ENCODE data around the gene HNRNPAB. TPM values are rescaled to one million over a fixed set of nuclear protein-coding genes. Genes with fewer than 3 reads are reported as not detected.
"Not testable (repeated sequence)": the region's sequence is repeated elsewhere in the genome, so short reads cannot be mapped to it uniquely, and the experiment has no call there.

HNRNPAB gene
- total and polyA plus RNA-seq, 2 experiments from 2014 or later = 85.2 to 175 TPM

DNA sequence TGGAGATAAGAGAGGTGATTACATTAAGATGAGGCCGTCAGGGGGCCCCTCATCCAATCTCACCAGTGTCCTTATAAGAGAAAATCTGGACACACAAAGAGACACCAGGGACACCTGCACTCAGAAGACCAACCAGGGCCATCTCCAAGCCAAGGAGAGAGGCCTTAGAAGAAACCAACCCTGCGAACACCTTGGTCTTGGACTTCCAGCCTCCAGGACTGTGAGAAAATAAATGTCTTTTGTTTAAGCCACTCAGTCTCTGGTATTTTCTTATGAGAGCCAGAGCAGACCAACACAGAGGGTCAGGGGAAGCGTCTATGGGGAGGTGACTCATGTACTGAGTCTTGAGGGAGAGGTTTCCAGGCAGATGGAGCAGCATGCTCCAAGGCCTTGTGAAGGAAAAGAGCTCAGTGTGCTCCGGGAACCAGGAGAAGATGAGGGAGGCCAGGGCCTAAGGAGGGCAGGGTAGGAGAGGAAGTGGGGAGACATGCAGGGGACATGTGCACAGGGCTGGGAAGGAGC is 22.9 kb downstream of the HNRNPAB start:
- DNase-seq (ENCODE audit: low spot score) = no peak
- Histone ChIP-seq H3K9me2 (replicated peaks; ENCODE audit: insufficient read depth) (no peaks in the 10 kb centered on the region), H4K20me1 (ENCODE audit: insufficient read depth, poor library complexity, severe bottlenecking) (peaks cover 15% of the 10 kb centered on the region), H3K9me3 (ENCODE audit: low read depth) (no peaks in the 10 kb centered on the region), H3K4me3 (no peak overlapping the region), H3K27me3 (no peaks in the 10 kb centered on the region), H3K79me2 (peaks cover 42% of the 10 kb centered on the region), H3K36me3 (replicated peaks; ENCODE audit: insufficient read depth, low read depth) (peaks cover 3% of the 10 kb centered on the region), H3K4me2 (peak overlapping the region; percentile 20), H3K4me1 (ENCODE audit: insufficient read depth) (peaks cover 26% of the 10 kb centered on the region), H3K27ac (peak overlapping the region; percentile 87), H2AFZ (no peak overlapping the region)
- TF ChIP-seq EZH2phosphoT487 (IDR thresholded peaks at IDR 0.05; ENCODE audit: low read depth, severe bottlenecking, unreplicated experiment) (no peak), EZH2 (IDR thresholded peaks at IDR 0.05; ENCODE audit: borderline replicate concordance) (no peak)
- TF ChIP-seq, protein P1, sequence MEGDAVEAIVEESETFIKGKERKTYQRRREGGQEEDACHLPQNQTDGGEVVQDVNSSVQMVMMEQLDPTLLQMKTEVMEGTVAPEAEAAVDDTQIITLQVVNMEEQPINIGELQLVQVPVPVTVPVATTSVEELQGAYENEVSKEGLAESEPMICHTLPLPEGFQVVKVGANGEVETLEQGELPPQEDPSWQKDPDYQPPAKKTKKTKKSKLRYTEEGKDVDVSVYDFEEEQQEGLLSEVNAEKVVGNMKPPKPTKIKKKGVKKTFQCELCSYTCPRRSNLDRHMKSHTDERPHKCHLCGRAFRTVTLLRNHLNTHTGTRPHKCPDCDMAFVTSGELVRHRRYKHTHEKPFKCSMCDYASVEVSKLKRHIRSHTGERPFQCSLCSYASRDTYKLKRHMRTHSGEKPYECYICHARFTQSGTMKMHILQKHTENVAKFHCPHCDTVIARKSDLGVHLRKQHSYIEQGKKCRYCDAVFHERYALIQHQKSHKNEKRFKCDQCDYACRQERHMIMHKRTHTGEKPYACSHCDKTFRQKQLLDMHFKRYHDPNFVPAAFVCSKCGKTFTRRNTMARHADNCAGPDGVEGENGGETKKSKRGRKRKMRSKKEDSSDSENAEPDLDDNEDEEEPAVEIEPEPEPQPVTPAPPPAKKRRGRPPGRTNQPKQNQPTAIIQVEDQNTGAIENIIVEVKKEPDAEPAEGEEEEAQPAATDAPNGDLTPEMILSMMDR (IDR thresholded peaks at IDR 0.05; ENCODE audit: poor library complexity) = no peak
- WGBS (ENCODE audit: low lambda C conversion rate, missing lambda C conversion rate) = 94% methylated on average over 4 of the region's 4 CpGs

- Histone ChIP-seq H3K27ac (peak overlapping the region; percentile 87), H2AFZ (no peak overlapping the region), H3K9me3 (ENCODE audit: low read depth) (no peaks in the 10 kb centered on the region), H3K4me3 (no peak overlapping the region), H3K9me2 (replicated peaks; ENCODE audit: insufficient read depth) (no peaks in the 10 kb centered on the region), H3K79me2 (peaks cover 43% of the 10 kb centered on the region), H3K27me3 (no peaks in the 10 kb centered on the region), H3K36me3 (replicated peaks; ENCODE audit: insufficient read depth, low read depth) (peaks cover 3% of the 10 kb centered on the region), H3K4me2 (no peak overlapping the region), H4K20me1 (ENCODE audit: insufficient read depth, poor library complexity, severe bottlenecking) (peaks cover 15% of the 10 kb centered on the region), H3K4me1 (ENCODE audit: insufficient read depth) (peaks cover 28% of the 10 kb centered on the region)
- 96% methylated on average over 3 of the region's 3 CpGs for WGBS (ENCODE audit: low lambda C conversion rate, missing lambda C conversion rate)
- no peak for DNase-seq (ENCODE audit: low spot score)
- TF ChIP-seq, protein P1 (IDR thresholded peaks at IDR 0.05; ENCODE audit: poor library complexity) = no peak
- TF ChIP-seq EZH2phosphoT487 (IDR thresholded peaks at IDR 0.05; ENCODE audit: low read depth, severe bottlenecking, unreplicated experiment) = no peak
- TF ChIP-seq EZH2 (IDR thresholded peaks at IDR 0.05; ENCODE audit: borderline replicate concordance) = no peak
Observed at GRCh38 chr5:178227929-178228328, 23.6 kb downstream of the HNRNPAB start.

DNA sequence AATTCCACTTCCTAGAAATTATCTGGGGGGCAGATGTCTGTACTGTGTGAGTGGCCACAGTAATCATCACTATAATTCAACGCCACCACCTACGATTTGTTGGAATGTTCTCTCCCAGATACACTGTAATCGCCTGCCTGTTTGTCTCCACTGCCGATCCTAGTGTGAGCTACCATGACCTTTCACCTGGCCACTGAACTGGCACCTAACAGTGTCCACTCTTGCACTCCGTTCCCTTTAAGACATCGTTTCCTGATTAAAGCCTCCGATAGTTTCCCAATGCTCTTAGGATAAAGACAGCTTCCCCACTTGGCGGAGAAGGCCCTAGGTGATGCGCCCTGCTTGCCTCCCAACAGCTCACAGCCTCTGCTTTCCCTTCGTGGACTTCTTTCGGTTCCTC is 24.3 kb downstream of the HNRNPAB start:
- Histone ChIP-seq H3K4me1 (ENCODE audit: insufficient read depth) (peaks cover 30% of the 10 kb centered on the region), H3K36me3 (replicated peaks; ENCODE audit: insufficient read depth, low read depth) (peaks cover 3% of the 10 kb centered on the region), H3K9me3 (ENCODE audit: low read depth) (no peaks in the 10 kb centered on the region), H4K20me1 (ENCODE audit: insufficient read depth, poor library complexity, severe bottlenecking) (peaks cover 15% of the 10 kb centered on the region), H3K4me3 (no peak overlapping the region), H2AFZ (no peak overlapping the region), H3K27me3 (no peaks in the 10 kb centered on the region), H3K79me2 (peaks cover 43% of the 10 kb centered on the region), H3K9me2 (replicated peaks; ENCODE audit: insufficient read depth) (no peaks in the 10 kb centered on the region), H3K4me2 (no peak overlapping the region), H3K27ac (peak overlapping the region; percentile 87)
- TF ChIP-seq EZH2phosphoT487 (IDR thresholded peaks at IDR 0.05; ENCODE audit: low read depth, severe bottlenecking, unreplicated experiment) (no peak), EZH2 (IDR thresholded peaks at IDR 0.05; ENCODE audit: borderline replicate concordance) (no peak)
- TF ChIP-seq, protein P1 (IDR thresholded peaks at IDR 0.05; ENCODE audit: poor library complexity) = no peak
- 97% methylated on average over 11 of the region's 11 CpGs for WGBS (ENCODE audit: low lambda C conversion rate, missing lambda C conversion rate)
- DNase-seq (ENCODE audit: low spot score) = no peak

GRCh38 chr5:178229111-178229510 is 24.8 kb downstream of the HNRNPAB start:
- H3K27ac ChIP-seq; H2AFZ ChIP-seq; H3K4me2 ChIP-seq; H3K9me3 ChIP-seq (ENCODE audit: low read depth); H3K4me3 ChIP-seq; H3K36me3 ChIP-seq (replicated peaks; ENCODE audit: insufficient read depth, low read depth); H3K9me2 ChIP-seq (replicated peaks; ENCODE audit: insufficient read depth); H3K27me3 ChIP-seq; DNase-seq (ENCODE audit: low spot score): not testable (repeated sequence)
- Histone ChIP-seq H4K20me1 (ENCODE audit: insufficient read depth, poor library complexity, severe bottlenecking) (peaks cover 15% of the 10 kb centered on the region), H3K79me2 (peaks cover 43% of the 10 kb centered on the region), H3K4me1 (ENCODE audit: insufficient read depth) (peaks cover 30% of the 10 kb centered on the region)
- 100% methylated on average over 13 of the region's 13 CpGs for WGBS (ENCODE audit: low lambda C conversion rate, missing lambda C conversion rate)
